ENCODE data around the gene NCLN. TPM values are rescaled to one million over a fixed set of nuclear protein-coding genes. Genes with fewer than 3 reads are reported as not detected.
A peak's percentile ranks its signal among the peaks of the same experiment; 100 is the strongest.

Gene NCLN
- total and polyA plus RNA-seq, 9 of the 15 experiments (the other 6 are each of a cell fraction or from before 2014, with no cell fraction given): 3.8 to 126 (median 39.6) TPM

- Histone ChIP-seq H3K36me3 (ENCODE audit: control insufficient read depth, insufficient read depth, low read length) (no peaks in the 10 kb centered on the region), H3K4me3 (no peak overlapping the region), H3K27ac (ENCODE audit: extremely low read depth, low read depth, low read length) (peak overlapping the region; percentile 79), H3K4me1 (replicated peaks in 1 of 2; ENCODE audit: control insufficient read depth in 2 of 2, insufficient read depth in 2 of 2, low read length in 2 of 2) (peaks cover 10 to 44% of the 10 kb centered on the region in 2 experiments; a peak in 4 of 5 replicates), H4K20me1 (replicated peaks; ENCODE audit: control insufficient read depth, insufficient read depth, low read length) (no peaks in the 10 kb centered on the region), H3K9ac (ENCODE audit: insufficient read depth in 1 of 2, low read depth in 2 of 2, low read length in 2 of 2) (peak overlapping the region; percentile 27 to 87; a peak in 3 of 4 replicates), H2AFZ (ENCODE audit: low read depth, low read length) (peak overlapping the region; percentile 90), H3K4me2 (ENCODE audit: insufficient read depth, low read length) (peak overlapping the region; percentile 55), H3K79me2 (ENCODE audit: control insufficient read depth, insufficient read depth, low read length) (no peaks in the 10 kb centered on the region), H3K27me3 (ENCODE audit: control insufficient read depth in 2 of 2, insufficient read depth in 2 of 2, low read length in 2 of 2) (no peaks in the 10 kb centered on the region), H3K9me1 (ENCODE audit: control insufficient read depth, insufficient read depth, low read length) (no peaks in the 10 kb centered on the region), H3K9me3 (replicated peaks; ENCODE audit: control insufficient read depth, insufficient read depth, low read depth, low read length) (no peaks in the 10 kb centered on the region)
- in situ Hi-C loops (cut with MboI): no loop called here
- no TSS peak for BruUV-seq (replicated peaks)
- POLR2A ChIA-PET: interaction anchor here (0.6 to 1.4 kb wide), 3 partner anchors 8 to 119 kb away, joined by 3 read pairs; partner anchors contain the start of gene NCLN
- whole genome bisulfite sequencing (ENCODE audit: insufficient coverage, low coverage, missing lambda C conversion rate): 43% methylated on average over 9 of the region's 11 CpGs
- ATAC-seq (peak; percentile 97), DNase-seq (ENCODE audit: extremely low read depth in 1 of 4, low spot score in 3 of 4) (peak; percentile 77 to 85 (median 80)), FAIRE-seq (peak; percentile 97)
- intact Hi-C loops (cut with micrococcal nuclease): no loop called here
- CTCF ChIA-PET (ENCODE audit: low intra/inter-chr PET ratio): no interaction called here
- TF ChIP-seq PHF8 (IDR thresholded peaks at IDR 0.05; ENCODE audit: borderline replicate concordance, low read length) (peak; percentile 32; the same call in 1 of the 2 replicates), ZFPM2 (CRISPR knock-in tag; IDR thresholded peaks at IDR 0.05) (no peak), MLLT1 (IDR thresholded peaks at IDR 0.05) (no peak), ZNF212 (CRISPR knock-in tag; IDR thresholded peaks at IDR 0.05) (no peak), SUPT5H (IDR thresholded peaks at IDR 0.05) (0 out of 2 replicates have a peak, but pooled peaks have one; percentile 24), CEBPZ (IDR thresholded peaks at IDR 0.05; ENCODE audit: borderline replicate concordance, low read depth, low read length) (no peak), MAZ (CRISPR knock-in tag; conservative IDR thresholded peaks at IDR 0.05 in 1 of 2, IDR thresholded peaks at IDR 0.05 in 1 of 2) (peak in 1 of 2 experiments; percentile 18; a peak in 1 of 4 replicates), ZHX1 (conservative IDR thresholded peaks at IDR 0.05; ENCODE audit: low read length) (no peak)
- TF ChIP-seq, protein P1, sequence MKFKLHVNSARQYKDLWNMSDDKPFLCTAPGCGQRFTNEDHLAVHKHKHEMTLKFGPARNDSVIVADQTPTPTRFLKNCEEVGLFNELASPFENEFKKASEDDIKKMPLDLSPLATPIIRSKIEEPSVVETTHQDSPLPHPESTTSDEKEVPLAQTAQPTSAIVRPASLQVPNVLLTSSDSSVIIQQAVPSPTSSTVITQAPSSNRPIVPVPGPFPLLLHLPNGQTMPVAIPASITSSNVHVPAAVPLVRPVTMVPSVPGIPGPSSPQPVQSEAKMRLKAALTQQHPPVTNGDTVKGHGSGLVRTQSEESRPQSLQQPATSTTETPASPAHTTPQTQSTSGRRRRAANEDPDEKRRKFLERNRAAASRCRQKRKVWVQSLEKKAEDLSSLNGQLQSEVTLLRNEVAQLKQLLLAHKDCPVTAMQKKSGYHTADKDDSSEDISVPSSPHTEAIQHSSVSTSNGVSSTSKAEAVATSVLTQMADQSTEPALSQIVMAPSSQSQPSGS (CRISPR knock-in tag; IDR thresholded peaks at IDR 0.05): no peak
Measured at GRCh38 chr19:3176715-3177501, 8.8 kb upstream of the NCLN start.
